BJ (cell line): ENCODE results near the gene DAP3. TPM values are rescaled to one million over a fixed set of nuclear protein-coding genes. Genes with fewer than 3 reads are reported as not detected.
"Not testable (repeated sequence)": the region's sequence is repeated elsewhere in the genome, so short reads cannot be mapped to it uniquely, and the experiment has no call there.

Experiments used
- CTCF ChIA-PET: fragments of 350-600 bp; formaldehyde crosslinking; extraction: SDS; loops from one replicate; lab custom pipeline; 2021; ENCODE audit warnings: antibody characterized with exemption, inconsistent platforms; lab: Yijun Ruan, JAX
- POLR2A ChIA-PET: fragments of 300-600 bp; sonication (Branson Sonifier 250); formaldehyde crosslinking; extraction: SDS; loops from one replicate; lab custom pipeline; 2021; ENCODE audit warnings: antibody characterized with exemption; lab: Charles Lee
- DNase-seq: peaks from one replicate; pipeline ENCODE4 v3.0.0-alpha.2; 2011; ENCODE audit warnings: low read depth
- H3K27me3 ChIP-seq: 2 replicates; pipeline ENCODE4 v1.6.0; 2011; ENCODE audit warnings: low read length; ENCODE audit not compliant: control insufficient read depth, insufficient read depth
- H3K36me3 ChIP-seq: 2 replicates; pipeline ENCODE4 v1.5.1; 2011; ENCODE audit warnings: low read length; ENCODE audit not compliant: control insufficient read depth, insufficient read depth
- H3K4me3 ChIP-seq: 2 replicates; pipeline ENCODE4 v1.5.1; 2011; ENCODE audit warnings: low read depth, mild to moderate bottlenecking, control low read depth, low read length
- CTCF ChIP-seq: IDR thresholded peaks from 2 replicates; pipeline ENCODE4 v1.5.1; 2011; ENCODE audit warnings: low read depth, mild to moderate bottlenecking, control low read depth, inconsistent platforms, low read length, moderate library complexity; ENCODE audit not compliant: insufficient read depth
- polyA plus RNA-seq: library from polyadenylated mRNA; depleted of rRNA; stranded (reverse); fragments of >200 nt; gene quantifications from 2 replicates; pipeline ENCODE4 v1.2.3, GENCODE V29; 2011

DAP3 gene
- polyA plus RNA-seq, 1 experiment: 142 TPM

GRCh38 chr1:155759966-155760630, 71.2 kb downstream of the DAP3 start:
- no peak for DNase-seq
- Histone ChIP-seq H3K27me3 (no peaks in the 10 kb centered on the region), H3K4me3 (no peak overlapping the region), H3K36me3 (peaks cover 21% of the 10 kb centered on the region)
- POLR2A ChIA-PET: no interaction called here
- no peak for TF ChIP-seq CTCF
- CTCF ChIA-PET: interaction anchor here (1.4 kb wide), 1 partner anchor 9 kb away, joined by 3 read pairs; no protein-coding TSS in a partner anchor

GRCh38 chr1:155760751-155761475, 72.0 kb downstream of the DAP3 start:
- peaks cover 21% of the 10 kb centered on the region for H3K36me3 ChIP-seq
- no peak overlapping the region for H3K4me3 ChIP-seq
- ChIA-PET CTCF (interaction anchor here (1.4 kb wide), 1 partner anchor 10 kb away, joined by 3 read pairs; no protein-coding TSS in a partner anchor), POLR2A (no interaction called here)
- no peaks in the 10 kb centered on the region for H3K27me3 ChIP-seq
- no peak for TF ChIP-seq CTCF
- DNase-seq: no peak

- POLR2A ChIA-PET: no interaction called here
- Histone ChIP-seq H3K4me3 (no peak overlapping the region), H3K36me3 (peaks cover 19% of the 10 kb centered on the region), H3K27me3 (no peaks in the 10 kb centered on the region)
- no peak for DNase-seq
- CTCF ChIA-PET: no interaction called here
- no peak for TF ChIP-seq CTCF
Measured at GRCh38 chr1:155761736-155762405, 73.0 kb downstream of the DAP3 start.

GRCh38 chr1:155763090-155763815, 74.4 kb downstream of the DAP3 start:
- POLR2A ChIA-PET: not testable (repeated sequence)

GRCh38 chr1:155763989-155764388, 75.1 kb downstream of the DAP3 start:
- CTCF ChIA-PET: interaction anchor here (0.6 kb wide), 1 partner anchor 11 kb away, joined by 3 read pairs; no protein-coding TSS in a partner anchor
- POLR2A ChIA-PET, DNase-seq, H3K4me3 ChIP-seq, H3K27me3 ChIP-seq: not testable (repeated sequence)
- peaks cover 13% of the 10 kb centered on the region for H3K36me3 ChIP-seq

More at GRCh38 chr1:155763090-155763815, 74.4 kb downstream of the DAP3 start:
- CTCF ChIA-PET: interaction anchor here (0.6 kb wide), 1 partner anchor 10 kb away, joined by 3 read pairs; no protein-coding TSS in a partner anchor
- H3K27me3 ChIP-seq, H3K4me3 ChIP-seq: not testable (repeated sequence)
- H3K36me3 ChIP-seq: peaks cover 16% of the 10 kb centered on the region
- DNase-seq: peak; percentile 50

- H3K27me3 ChIP-seq, POLR2A ChIA-PET, DNase-seq, CTCF ChIA-PET, H3K4me3 ChIP-seq: not testable (repeated sequence)
- peaks cover 15% of the 10 kb centered on the region for H3K36me3 ChIP-seq
Measured at GRCh38 chr1:155767399-155767989, 78.6 kb downstream of the DAP3 start.
